Pancreas (tissue), 10 donors: ENCODE results near the gene CLSTN2. TPM values are rescaled to one million over a fixed set of nuclear protein-coding genes. Genes with fewer than 3 reads are reported as not detected.

Experiments
- ATAC-seq, 4 donors: fragments of 200-7000 bp; cut with Tn5 transposase; one replicate each; pipeline versions ENCODE4 v1.8.0 to v1.9.1; 2020; ENCODE audit warnings: mild to moderate bottlenecking in 4 of 4, moderate library complexity in 4 of 4
- DNase-seq, 6 donors: peaks; one replicate each; pipeline ENCODE4 v3.0.0-alpha.2; 2020
- FAIRE-seq: peaks from 2 replicates; lab custom pipeline; 2012; peaks lifted over from hg19 to GRCh38; lab: Jason Lieb, UNC
- H3K27ac ChIP-seq, 4 donors: fragments of 200-600 bp; sonication (generic); 1 replicate in 3 of 4; 2 replicates in 1 of 4; pipeline versions ENCODE4 v1.5.0 to v1.8.0; 2020
- H3K27me3 ChIP-seq, 4 donors: fragments of 200-600 bp; one replicate each; pipeline ENCODE4 v1.8.0; 2021
- H3K36me3 ChIP-seq, 3 donors: fragments of 200-600 bp; sonication (generic) in 1 of 3; one replicate each; pipeline versions ENCODE4 v1.5.0 to v1.8.0; 2020 to 2021
- H3K4me1 ChIP-seq, 3 donors: fragments of 200-600 bp; one replicate each; pipeline ENCODE4 v1.8.0; 2021
- H3K4me3 ChIP-seq, 4 donors: fragments of 200-600 bp; sonication (generic) in 2 of 4; one replicate each; pipeline versions ENCODE4 v1.5.0 to v1.8.0; 2020 to 2021
- H3K9me3 ChIP-seq, 4 donors: fragments of 200-600 bp; one replicate each; pipeline ENCODE4 v1.8.0; 2021
- CTCF ChIP-seq, 4 donors: fragments of 200-600 bp; sonication (generic) in 3 of 4; IDR thresholded peaks; one replicate each; pipeline versions ENCODE4 v1.5.0 to v1.8.0; 2021; ENCODE audit warnings: antibody characterized with exemption in 4 of 4
- WGBS, 2 donors: extraction: QIAGEN DNeasy Blood & Tissue Kit; methylation state at CpG; one replicate each; pipeline ENCODE4 v1.1.7; 2013; 5-methylcytosine and 5-hydroxymethylcytosine counted together
- intact Hi-C, 3 donors: fragments of 100-400 bp; cut with DNase I; formaldehyde crosslinking; loops; one replicate each; pipeline versions ENCODE4 v1.11.1 to v1.14.2; 2022
- polyA plus RNA-seq, 2 donors: library from polyadenylated mRNA; stranded (reverse); fragments of 200-250 nt; gene quantifications; one replicate each; pipeline ENCODE4 v1.2.3, GENCODE V29; 2013
- total RNA-seq, 6 donors: library from RNA; stranded (reverse); fragmentation: NEBNext Ultra II Directional in 4 of 6; extraction: Animal tissue kit (Norgen Biotek cat#: 25700) in 4 of 6; gene quantifications; one replicate each; pipeline versions ENCODE4 v1.2.1 to v1.2.4, GENCODE V29; 2021 to 2023
- donor health status: healthy with polysubstance abuse.
- donor health status: DM: no; HTN: no; CAD: no; lungs with moderate emphysema.
- donor health status: DM: no; HTN: no; CAD: no.
- donor health status: control.
- donor health status: control.
- donor health status: Bipolar disorder and iron deficiency.
- donor health status: DM: yes; HTN: yes; CAD: no.
- donor health status: DM: no; HTN: no; CAD: no.
- donor health status: DM: no; HTN: no; CAD: no.
- donor health status: DM: yes; HTN: yes; CAD: no.

Gene CLSTN2
- total and polyA plus RNA-seq, 8 donors: 0.65 to 9.3 (median 2.9) TPM

- FAIRE-seq: no peak
- no peak for DNase-seq
- Histone ChIP-seq H3K9me3 (no peaks in the 10 kb centered on the region), H3K27ac (no peak overlapping the region), H3K27me3 (no peaks in the 10 kb centered on the region), H3K4me1 (no peaks in the 10 kb centered on the region), H3K4me3 (no peak overlapping the region), H3K36me3 (no peaks in the 10 kb centered on the region)
- intact Hi-C loops: no loop called here
- 86 to 92% methylated on average over 3 of the region's 3 CpGs for WGBS, 2 donors
- no peak for ATAC-seq
- no peak for TF ChIP-seq CTCF (IDR thresholded peaks at IDR 0.05)
Measured at GRCh38 chr3:140597364-140597763, 662.4 kb downstream of the CLSTN2 start.

GRCh38 chr3:140597792-140598191, 662.8 kb downstream of the CLSTN2 start:
- H3K27ac ChIP-seq: no peak overlapping the region
- FAIRE-seq (no peak), DNase-seq (no peak), ATAC-seq (no peak)
- intact Hi-C loops: no loop called here
- no peaks in the 10 kb centered on the region for H3K36me3 ChIP-seq
- H3K9me3 ChIP-seq: no peaks in the 10 kb centered on the region
- no peak for TF ChIP-seq CTCF (IDR thresholded peaks at IDR 0.05)
- 82 to 87% methylated on average over 2 of the region's 2 CpGs for WGBS, 2 donors
- H3K4me3 ChIP-seq: no peak overlapping the region
- no peaks in the 10 kb centered on the region for H3K27me3 ChIP-seq
- no peaks in the 10 kb centered on the region for H3K4me1 ChIP-seq

GRCh38 chr3:140599009-140599408, 664.0 kb downstream of the CLSTN2 start:
- intact Hi-C loops: no loop called here

GRCh38 chr3:140599496-140599895, 664.5 kb downstream of the CLSTN2 start:
- TF ChIP-seq CTCF (IDR thresholded peaks at IDR 0.05): no peak
- no peak for FAIRE-seq
- DNase-seq: no peak
- no peaks in the 10 kb centered on the region for H3K27me3 ChIP-seq
- 74 to 78% methylated on average over 1 of the region's 1 CpG for WGBS, 2 donors
- no peak overlapping the region for H3K27ac ChIP-seq
- no peak overlapping the region for H3K4me3 ChIP-seq
- H3K9me3 ChIP-seq: no peaks in the 10 kb centered on the region
- H3K4me1 ChIP-seq: no peaks in the 10 kb centered on the region
- ATAC-seq: no peak
- H3K36me3 ChIP-seq: no peaks in the 10 kb centered on the region
- intact Hi-C loops: no loop called here

More at GRCh38 chr3:140599009-140599408, 664.0 kb downstream of the CLSTN2 start:
- no peak for TF ChIP-seq CTCF (IDR thresholded peaks at IDR 0.05)
- Histone ChIP-seq H3K9me3 (no peaks in the 10 kb centered on the region), H3K27ac (no peak overlapping the region), H3K36me3 (no peaks in the 10 kb centered on the region), H3K4me1 (no peaks in the 10 kb centered on the region), H3K4me3 (no peak overlapping the region), H3K27me3 (no peaks in the 10 kb centered on the region)
- DNase-seq: no peak
- no peak for FAIRE-seq
- ATAC-seq: no peak

GRCh38 chr3:140601881-140602280, 666.9 kb downstream of the CLSTN2 start:
- TF ChIP-seq CTCF (IDR thresholded peaks at IDR 0.05): no peak
- WGBS, 2 donors: 94% methylated on average over 3 of the region's 3 CpGs
- no peak for FAIRE-seq
- Histone ChIP-seq H3K9me3 (no peaks in the 10 kb centered on the region), H3K27ac (no peak overlapping the region), H3K4me3 (no peak overlapping the region), H3K27me3 (no peaks in the 10 kb centered on the region), H3K36me3 (no peaks in the 10 kb centered on the region), H3K4me1 (no peaks in the 10 kb centered on the region)
- intact Hi-C loops: no loop called here
- ATAC-seq: no peak
- DNase-seq: no peak
